Activated CD4-positive, alpha-beta T cell treated with anti-CD3 and anti-CD28 coated beads for 4 hours (primary cell): Measurements from ENCODE around the gene CD6.
A peak's percentile ranks its signal among the peaks of the same experiment; 100 is the strongest.

Source experiments
- DNase-seq, 2 donors: peaks; one replicate each; pipeline ENCODE4 v3.0.0-alpha.2; 2020

CD6 gene

GRCh38 chr11:61011950-61012736 is 40.7 kb downstream of the CD6 start:
- DNase-seq = no peak

GRCh38 chr11:61012737-61013215 is 41.3 kb downstream of the CD6 start:
- no peak for DNase-seq

- DNase-seq = no peak
Observed at GRCh38 chr11:61018059-61018458, 46.6 kb downstream of the CD6 start.

- no peak for DNase-seq
Observed at GRCh38 chr11:61019037-61019831, 47.8 kb downstream of the CD6 start.

- no peak for DNase-seq
Observed at GRCh38 chr11:61019832-61020405, 48.4 kb downstream of the CD6 start.

GRCh38 chr11:61020551-61021235 is 49.2 kb downstream of the CD6 start:
- no peak for DNase-seq

GRCh38 chr11:61021661-61022212 is 50.3 kb downstream of the CD6 start:
- peak; percentile 90 to 91 for DNase-seq

- peak; percentile 49 to 50 for DNase-seq
Observed at GRCh38 chr11:61022311-61023085, 51.0 kb downstream of the CD6 start.

GRCh38 chr11:61023086-61023965 is 51.8 kb downstream of the CD6 start:
- DNase-seq = peak; percentile 72 to 74

- DNase-seq = no peak
Observed at GRCh38 chr11:61023966-61024295, 52.5 kb downstream of the CD6 start.

GRCh38 chr11:61024938-61025820 is 53.7 kb downstream of the CD6 start:
- peak in 1 of 2 donors; percentile 35 for DNase-seq

- no peak for DNase-seq
Observed at GRCh38 chr11:61025821-61026120, 54.3 kb downstream of the CD6 start.

- DNase-seq = peak; percentile 49 to 53
Observed at GRCh38 chr11:61026121-61027031, 54.9 kb downstream of the CD6 start.

- peak; percentile 33 to 42 for DNase-seq
Observed at GRCh38 chr11:61027141-61027840, 55.8 kb downstream of the CD6 start.

GRCh38 chr11:61028135-61028729 is 56.8 kb downstream of the CD6 start:
- DNase-seq = peak; percentile 76 to 80

GRCh38 chr11:61032824-61033223 is 61.3 kb downstream of the CD6 start:
- DNase-seq = no peak

GRCh38 chr11:61033417-61033816 is 61.9 kb downstream of the CD6 start:
- DNase-seq = no peak

GRCh38 chr11:61034111-61034510 is 62.6 kb downstream of the CD6 start:
- no peak for DNase-seq
